Vagina (tissue), 2 donors: ENCODE data around the gene DTX3L.

ENCODE experiments used
- CTCF ChIP-seq, 3 experiments: fragments of 450-650 bp in 2 of 3; fragments of 200-600 bp in 1 of 3; sonication (generic) in 1 of 3; IDR thresholded peaks; one replicate each; pipeline ENCODE4 v1.5.1; 2017 to 2019; ENCODE audit warnings: antibody characterized with exemption in 3 of 3, mild to moderate bottlenecking in 2 of 3, moderate library complexity in 2 of 3
- POLR2A ChIP-seq, 2 donors: fragments of 450-650 bp; IDR thresholded peaks; one replicate each; pipeline ENCODE4 v1.6.1; 2017; ENCODE audit warnings: antibody characterized with exemption in 2 of 2, mild to moderate bottlenecking in 2 of 2, moderate library complexity in 2 of 2
- POLR2AphosphoS5 ChIP-seq, 2 donors: sonication (generic); formaldehyde crosslinking; IDR thresholded peaks; one replicate each; pipeline ENCODE4 v1.9.0; 2017; ENCODE audit warnings: antibody characterized with exemption in 2 of 2, mild to moderate bottlenecking in 2 of 2, low read depth in 1 of 2; ENCODE audit not compliant: insufficient read depth in 1 of 2

- TF ChIP-seq POLR2A (IDR thresholded peaks at IDR 0.05) (no peak), CTCF (IDR thresholded peaks at IDR 0.05) (no peak), POLR2AphosphoS5 (IDR thresholded peaks at IDR 0.05; ENCODE audit: insufficient read depth in 1 of 2, low read depth in 1 of 2) (no peak)
Measured at GRCh38 chr3:122536632-122537001, 27.5 kb upstream of the DTX3L start.
